Brain microvascular endothelial cell (primary cell): ENCODE results near the gene PEPD.
"Not testable (repeated sequence)": the region's sequence is repeated elsewhere in the genome, so short reads cannot be mapped to it uniquely, and the experiment has no call there.

Experiments used
- DNase-seq: peaks from one replicate; pipeline ENCODE4 v3.0.0-alpha.2; 2020
- H3K27ac ChIP-seq: fragments of 250-450 bp; sonication (Bioruptor Pico); 2 replicates; pipeline ENCODE4 v1.5.1; 2020; ENCODE audit warnings: mild to moderate bottlenecking, moderate library complexity
- H3K27me3 ChIP-seq: fragments of 250-450 bp; sonication (Bioruptor Pico); replicated peaks from 2 replicates; pipeline ENCODE4 v1.5.1; 2020; ENCODE audit warnings: mild to moderate bottlenecking
- H3K36me3 ChIP-seq: fragments of 250-450 bp; sonication (Bioruptor Pico); replicated peaks from 2 replicates; pipeline ENCODE4 v1.5.1; 2020; ENCODE audit warnings: mild to moderate bottlenecking
- H3K4me3 ChIP-seq: 2 replicates; pipeline ENCODE4 v1.5.1; 2011; ENCODE audit warnings: low read depth, mild to moderate bottlenecking, control low read depth, low read length, moderate library complexity
- in situ Hi-C: cut with HindIII; loops from 2 replicates; pipeline ENCODE4 v1.10.0; 2017; ENCODE audit warnings: low sequenced_read_pairs, low pct_ligation_motif_present
- TF ChIP-seq, protein P1 (sequence below): IDR thresholded peaks from 2 replicates; pipeline ENCODE4 v1.5.1; 2011; ENCODE audit warnings: low read depth, mild to moderate bottlenecking, moderate library complexity, low read length, control low read depth, inconsistent platforms; ENCODE audit errors: missing control alignments

The PEPD gene

GRCh38 chr19:33484226-33484774, 37.3 kb downstream of the PEPD start:
- TF ChIP-seq, protein P1, sequence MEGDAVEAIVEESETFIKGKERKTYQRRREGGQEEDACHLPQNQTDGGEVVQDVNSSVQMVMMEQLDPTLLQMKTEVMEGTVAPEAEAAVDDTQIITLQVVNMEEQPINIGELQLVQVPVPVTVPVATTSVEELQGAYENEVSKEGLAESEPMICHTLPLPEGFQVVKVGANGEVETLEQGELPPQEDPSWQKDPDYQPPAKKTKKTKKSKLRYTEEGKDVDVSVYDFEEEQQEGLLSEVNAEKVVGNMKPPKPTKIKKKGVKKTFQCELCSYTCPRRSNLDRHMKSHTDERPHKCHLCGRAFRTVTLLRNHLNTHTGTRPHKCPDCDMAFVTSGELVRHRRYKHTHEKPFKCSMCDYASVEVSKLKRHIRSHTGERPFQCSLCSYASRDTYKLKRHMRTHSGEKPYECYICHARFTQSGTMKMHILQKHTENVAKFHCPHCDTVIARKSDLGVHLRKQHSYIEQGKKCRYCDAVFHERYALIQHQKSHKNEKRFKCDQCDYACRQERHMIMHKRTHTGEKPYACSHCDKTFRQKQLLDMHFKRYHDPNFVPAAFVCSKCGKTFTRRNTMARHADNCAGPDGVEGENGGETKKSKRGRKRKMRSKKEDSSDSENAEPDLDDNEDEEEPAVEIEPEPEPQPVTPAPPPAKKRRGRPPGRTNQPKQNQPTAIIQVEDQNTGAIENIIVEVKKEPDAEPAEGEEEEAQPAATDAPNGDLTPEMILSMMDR, result no peak
- H3K4me3 ChIP-seq, result no peak overlapping the region
- in situ Hi-C loops, result no loop called here
- no peaks in the 10 kb centered on the region for H3K27me3 ChIP-seq
- no peak for DNase-seq
- H3K27ac ChIP-seq, result no peak overlapping the region
- H3K36me3 ChIP-seq, result peaks cover 3% of the 10 kb centered on the region

DNA sequence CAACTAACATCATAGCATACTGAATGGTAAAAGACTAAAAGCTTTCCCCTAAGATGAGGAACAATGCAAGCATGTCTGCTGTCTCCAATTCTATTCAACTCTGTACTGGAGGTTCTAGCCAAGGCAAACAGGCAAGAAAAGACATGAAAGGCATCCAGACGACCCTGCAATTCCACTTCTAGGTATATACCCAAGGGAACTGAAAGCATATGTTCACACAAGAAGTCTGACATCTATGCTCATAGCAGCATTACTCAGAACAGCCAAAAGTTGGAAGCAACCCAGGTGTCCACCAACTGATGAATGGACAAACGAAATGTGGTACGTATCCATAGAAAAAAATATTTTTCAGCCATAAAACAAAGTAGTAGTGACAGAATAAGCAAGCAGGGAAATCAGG, 39.1 kb downstream of the PEPD start:
- Histone ChIP-seq H3K4me3 (no peak overlapping the region), H3K27me3 (no peaks in the 10 kb centered on the region), H3K27ac (no peak overlapping the region), H3K36me3 (peaks cover 3% of the 10 kb centered on the region)
- TF ChIP-seq, protein P1, result no peak
- in situ Hi-C loops, result no loop called here
- DNase-seq, result no peak

DNA sequence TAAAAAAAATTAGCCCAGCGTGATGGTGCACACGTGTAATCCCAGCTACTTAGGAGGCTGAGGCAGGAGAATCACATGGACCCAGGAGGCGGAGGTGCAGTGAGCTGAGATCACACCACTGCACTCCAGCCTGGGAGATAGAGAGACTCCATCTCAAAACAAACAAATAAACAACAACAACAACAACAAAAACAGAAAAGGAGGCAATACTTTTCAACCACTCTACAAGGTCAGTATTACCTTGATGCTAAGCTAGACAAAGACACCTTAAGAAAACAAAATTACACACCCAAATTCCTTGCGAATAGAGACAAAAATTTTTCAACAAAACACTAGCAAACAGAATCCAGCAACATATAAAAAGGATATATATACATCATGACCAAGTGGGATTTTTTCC, 39.7 kb downstream of the PEPD start:
- Histone ChIP-seq H3K27ac (no peak overlapping the region), H3K4me3 (no peak overlapping the region)
- in situ Hi-C loops, result no loop called here

GRCh38 chr19:33479570-33479969, 42.0 kb downstream of the PEPD start:
- DNase-seq, H3K27me3 ChIP-seq, H3K27ac ChIP-seq, H3K36me3 ChIP-seq, in situ Hi-C loops, H3K4me3 ChIP-seq: not testable (repeated sequence)

More for the DNA sequence above, 39.7 kb downstream of the PEPD start:
- no peaks in the 10 kb centered on the region for H3K27me3 ChIP-seq
- DNase-seq, result no peak
- TF ChIP-seq, protein P1, result no peak
- peaks cover 8% of the 10 kb centered on the region for H3K36me3 ChIP-seq

DNA sequence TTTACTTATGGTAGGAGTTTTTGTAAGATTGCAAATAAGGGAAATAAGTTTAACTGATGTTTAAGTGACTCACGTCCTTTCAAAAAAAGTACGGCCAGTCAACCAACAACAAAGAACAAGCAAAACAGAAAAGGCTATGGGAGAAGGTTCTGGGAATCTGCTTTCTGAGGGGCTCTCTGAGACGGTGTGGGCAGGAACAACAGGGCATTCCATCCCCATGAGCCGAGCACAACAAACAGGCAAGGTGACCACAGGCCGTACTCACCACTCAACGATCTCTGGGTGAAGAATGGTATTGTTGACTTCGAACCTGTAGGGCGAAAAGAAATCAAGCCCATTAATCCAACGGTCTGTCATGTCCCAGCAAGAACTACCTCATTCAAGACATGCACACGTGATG, 43.8 kb downstream of the PEPD start:
- TF ChIP-seq, protein P1, result no peak
- Histone ChIP-seq H3K27me3 (no peaks in the 10 kb centered on the region), H3K27ac (no peak overlapping the region), H3K36me3 (peaks cover 8% of the 10 kb centered on the region), H3K4me3 (no peak overlapping the region)
- DNase-seq, result peak; percentile 36
- in situ Hi-C loops, result no loop called here

- H3K36me3 ChIP-seq, result peaks cover 8% of the 10 kb centered on the region
- no peak overlapping the region for H3K4me3 ChIP-seq
- TF ChIP-seq, protein P1, result no peak
- no peaks in the 10 kb centered on the region for H3K27me3 ChIP-seq
- in situ Hi-C loops, result no loop called here
- DNase-seq, result no peak
- H3K27ac ChIP-seq, result no peak overlapping the region
Measured at GRCh38 chr19:33476151-33476707, 45.4 kb downstream of the PEPD start.
